Endothelial cell of umbilical vein (primary cell): ENCODE data around the gene RAB3B. TPM values are rescaled to one million over a fixed set of nuclear protein-coding genes. Genes with fewer than 3 reads are reported as not detected.

Experiments used
- BruUV-seq: library from RNA; stranded (reverse); fragments of 400-500 nt; replicated peaks from 2 replicates; lab custom pipeline; 2021; lab: Mats Ljungman, UMichigan
- CTCF ChIA-PET: fragments of 300-600, 350-600 bp; sonication (Branson Sonifier 250); formaldehyde crosslinking; loops from one replicate; lab custom pipeline; 2021; ENCODE audit warnings: antibody characterized with exemption, inconsistent platforms; lab: Charles Lee
- POLR2A ChIA-PET: fragments of 300-600, 350-600 bp; sonication (Branson Sonifier 250); formaldehyde crosslinking; loops from one replicate; lab custom pipeline; 2021; ENCODE audit warnings: antibody characterized with exemption, inconsistent platforms; lab: Charles Lee
- DNase-seq: peaks from one replicate; pipeline ENCODE4 v3.0.0-alpha.2; 2011; ENCODE audit warnings: low read depth, low spot score
- FAIRE-seq: peaks from 2 replicates; lab custom pipeline; 2011; peaks lifted over from hg19 to GRCh38; lab: Jason Lieb, UNC
- H2AFZ ChIP-seq: 2 replicates; pipeline ENCODE4 v1.6.0; 2012; ENCODE audit warnings: low read depth, low read length, control low read depth, inconsistent platforms
- H3K27ac ChIP-seq: 2 replicates; pipeline ENCODE4 v1.5.1; 2011; ENCODE audit warnings: low read depth, mild to moderate bottlenecking, control low read depth, low read length, moderate library complexity; ENCODE audit not compliant: insufficient read depth
- H3K27me3 ChIP-seq, 2 experiments: 2 replicates each; pipeline versions ENCODE4 v1.6.0 to v1.6.1; 2011; ENCODE audit warnings: low read length in 2 of 2, mixed read lengths in 1 of 2; ENCODE audit not compliant: control insufficient read depth in 2 of 2, insufficient read depth in 2 of 2
- H3K36me3 ChIP-seq, 2 experiments: 2 replicates in 1 of 2; 3 replicates in 1 of 2; pipeline ENCODE4 v1.5.1; 2011; ENCODE audit warnings: low read length in 2 of 2, mild to moderate bottlenecking in 1 of 2, moderate library complexity in 1 of 2; ENCODE audit not compliant: control insufficient read depth in 2 of 2, insufficient read depth in 2 of 2; ENCODE audit errors: extremely low read depth in 1 of 2
- H3K4me1 ChIP-seq: 3 replicates; pipeline ENCODE4 v1.5.1; 2011; ENCODE audit warnings: mild to moderate bottlenecking, low read length; ENCODE audit not compliant: control insufficient read depth, insufficient read depth; ENCODE audit errors: extremely low read depth
- H3K4me2 ChIP-seq: 2 replicates; pipeline ENCODE4 v1.6.1; 2011; ENCODE audit warnings: low read length, control low read depth, mixed read lengths; ENCODE audit not compliant: insufficient read depth
- H3K4me3 ChIP-seq, 3 experiments: fragments of 200-600 bp in 1 of 3; sonication (generic), shearing (Covaris generic) in 1 of 3; replicated peaks in 1 of 3; 2 replicates each; pipeline ENCODE4 v1.5.1; 2011 to 2016; ENCODE audit warnings: control low read depth in 3 of 3, low read length in 3 of 3, mild to moderate bottlenecking in 2 of 3, inconsistent platforms in 1 of 3, low read depth in 1 of 3, moderate library complexity in 1 of 3; ENCODE audit not compliant: insufficient read depth in 1 of 3
- H3K79me2 ChIP-seq: 2 replicates; pipeline ENCODE4 v1.6.0; 2012; ENCODE audit warnings: low read length, inconsistent platforms; ENCODE audit not compliant: control insufficient read depth, insufficient read depth
- H3K9ac ChIP-seq: replicated peaks from 2 replicates; pipeline ENCODE3; 2011; ENCODE audit warnings: low read length, control low read depth; ENCODE audit not compliant: insufficient read depth; ENCODE audit errors: extremely low read depth
- H3K9me1 ChIP-seq: replicated peaks from 3 replicates; pipeline ENCODE4 v1.6.0; 2011; ENCODE audit warnings: mild to moderate bottlenecking, low read length; ENCODE audit not compliant: control insufficient read depth, insufficient read depth; ENCODE audit errors: extremely low read depth
- H3K9me3 ChIP-seq: replicated peaks from 2 replicates; pipeline ENCODE4 v1.5.1; 2012; ENCODE audit warnings: low read length, inconsistent platforms; ENCODE audit not compliant: control insufficient read depth, insufficient read depth
- H4K20me1 ChIP-seq: replicated peaks from 2 replicates; pipeline ENCODE3; 2011; ENCODE audit warnings: mild to moderate bottlenecking, low read length; ENCODE audit not compliant: control insufficient read depth, insufficient read depth; ENCODE audit errors: extremely low read depth
- CTCF ChIP-seq, 2 donors: IDR thresholded peaks; 1 replicate in 1 of 2; 2 replicates in 1 of 2; pipeline ENCODE4 v1.5.1; 2011; ENCODE audit warnings: low read length in 2 of 2, mild to moderate bottlenecking in 2 of 2, moderate library complexity in 2 of 2, control low read depth in 1 of 2, inconsistent platforms in 1 of 2, low read depth in 1 of 2; ENCODE audit not compliant: insufficient read depth in 1 of 2; ENCODE audit errors: extremely low read depth in 1 of 2
- EZH2 ChIP-seq: IDR thresholded peaks from 2 replicates; pipeline ENCODE4 v1.6.1; 2012; ENCODE audit warnings: borderline replicate concordance, low read depth, mild to moderate bottlenecking, moderate library complexity, low read length, inconsistent platforms; ENCODE audit not compliant: severe bottlenecking
- FOS ChIP-seq: IDR thresholded peaks from 2 replicates; pipeline ENCODE4 v1.6.1; 2011; ENCODE audit warnings: mild to moderate bottlenecking, low read length, moderate library complexity, borderline replicate concordance; ENCODE audit not compliant: insufficient read depth
- GATA2 ChIP-seq: IDR thresholded peaks from 2 replicates; pipeline ENCODE4 v1.7.0; 2011; ENCODE audit warnings: low read depth, mild to moderate bottlenecking, moderate library complexity, mixed read lengths, low read length; ENCODE audit not compliant: insufficient read length, insufficient read depth
- JUN ChIP-seq: IDR thresholded peaks from 2 replicates; pipeline ENCODE4 v1.6.1; 2011; ENCODE audit warnings: borderline replicate concordance, low read depth; ENCODE audit not compliant: insufficient read length, insufficient read depth
- MAX ChIP-seq: IDR thresholded peaks from 2 replicates; pipeline ENCODE4 v1.6.1; 2011; ENCODE audit not compliant: insufficient read depth, insufficient read length
- MYC ChIP-seq: IDR thresholded peaks from one replicate; pipeline ENCODE4 v1.6.1; 2011; ENCODE audit warnings: mild to moderate bottlenecking, low read depth, low read length
- POLR2A ChIP-seq: IDR thresholded peaks from 2 replicates; pipeline ENCODE4 v1.6.1; 2012; ENCODE audit warnings: low read depth, mild to moderate bottlenecking, control low read depth, low read length
- POLR2AphosphoS5 ChIP-seq: IDR thresholded peaks from 2 replicates; pipeline ENCODE4 v1.6.1; 2012; ENCODE audit warnings: low read depth, mild to moderate bottlenecking, control low read depth, low read length, moderate library complexity; ENCODE audit not compliant: insufficient read depth
- dilution Hi-C: fragments of 300-500 bp; cut with MboI; formaldehyde crosslinking; loops from one replicate; pipeline ENCODE4 v1.15.0; 2019; ENCODE audit warnings: low sequenced_read_pairs; ENCODE audit not compliant: extremely low pct_ligation_motif_present
- intact Hi-C: fragments of 100-400 bp; cut with micrococcal nuclease; formaldehyde crosslinking; loops from one replicate; pipeline ENCODE4 v1.10.0; 2022
- polyA plus RNA-seq, 4 experiments: library from polyadenylated mRNA; depleted of rRNA in 3 of 4; stranded (reverse) in 3 of 4; unstranded in 1 of 4; fragments of >200 nt; gene quantifications; 2 replicates each; pipeline versions ENCODE4 v1.2.1 to v1.2.3, GENCODE V29; 2011 to 2012; ENCODE audit warnings: missing spikeins in 1 of 4
- total RNA-seq: library from RNA; stranded (reverse); gene quantifications from 2 replicates; pipeline ENCODE4 v1.2.3, GENCODE V29; 2021

The RAB3B gene
- total and polyA plus RNA-seq, 2 donors (not counting 3 experiments of a cell fraction or from before 2014, with no cell fraction given) = 4.1 to 10.4 TPM

DNA sequence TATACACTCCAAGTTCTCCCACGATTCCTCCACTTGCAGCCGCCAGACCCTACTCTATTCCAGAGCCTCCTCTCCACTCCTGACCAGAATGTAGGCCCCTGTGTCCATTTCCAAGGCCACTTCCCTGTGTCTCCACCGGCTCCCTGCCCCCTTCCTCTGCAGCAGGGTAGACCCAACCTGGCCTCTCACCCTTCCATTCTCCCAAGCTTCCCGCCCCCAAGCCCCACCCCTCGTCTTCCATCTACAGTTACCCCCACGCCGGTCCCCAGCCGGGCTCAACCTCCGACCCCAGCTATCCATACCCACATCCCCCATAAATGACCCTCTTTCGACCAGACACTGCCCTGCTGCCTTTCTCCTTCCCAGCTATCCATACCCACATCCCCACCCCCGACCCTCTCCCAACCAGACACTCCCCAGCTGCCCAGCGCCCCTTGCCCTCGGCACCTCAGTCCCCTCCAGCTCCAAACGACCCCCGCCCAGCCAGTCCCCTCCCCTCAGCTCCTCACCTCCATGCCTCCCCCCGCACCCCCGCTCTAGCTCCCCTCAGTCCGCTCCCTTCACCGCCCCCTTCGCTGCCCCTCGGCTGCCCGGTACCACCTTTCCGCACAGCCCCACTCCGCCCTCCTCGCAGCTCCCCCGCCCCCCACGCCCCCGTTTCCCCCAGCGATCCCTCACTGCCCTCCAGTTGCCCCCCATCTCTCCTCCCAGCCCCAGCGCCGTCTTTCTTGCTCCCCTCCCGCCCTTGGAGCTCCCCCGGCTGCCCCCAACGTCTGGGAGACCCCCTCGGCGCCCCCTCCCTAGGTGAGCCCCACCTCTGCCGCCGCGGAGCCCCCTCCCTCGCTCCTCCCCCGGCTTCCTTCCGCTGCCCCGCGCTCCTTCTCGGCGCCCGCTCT is 670 bp downstream of the RAB3B start:
- intact Hi-C loops (loop anchor here (5.0 kb wide), 1 partner anchor 187 kb away; no protein-coding TSS in a partner anchor), dilution Hi-C loops (no loop called here)
- peak overlapping the region; percentile 57 for H3K4me2 ChIP-seq
- no peaks in the 10 kb centered on the region for H4K20me1 ChIP-seq
- peak overlapping the region; percentile 35 to 84 (median 73) for H3K4me3 ChIP-seq
- no TSS peak for BruUV-seq
- no peaks in the 10 kb centered on the region for H3K4me1 ChIP-seq
- H3K36me3 ChIP-seq = no peaks in the 10 kb centered on the region
- no peaks in the 10 kb centered on the region for H3K9me1 ChIP-seq
- no peak overlapping the region for H3K27ac ChIP-seq
- ChIA-PET CTCF (interaction anchor here (0.9 to 2.0 kb wide), 2 partner anchors 65 to 93 kb away, joined by 3 to 9 read pairs; partner anchors contain the start of gene TXNDC12), POLR2A (no interaction called here)
- FAIRE-seq (no peak), DNase-seq (no peak)
- H3K9me3 ChIP-seq = no peaks in the 10 kb centered on the region
- no peak for TF ChIP-seq FOS
- no peak for TF ChIP-seq MAX
- TF ChIP-seq JUN = no peak
- no peak for TF ChIP-seq MYC
- TF ChIP-seq CTCF (IDR thresholded peaks at IDR 0.05; ENCODE audit: extremely low read depth in 1 of 2, insufficient read depth in 1 of 2, low read depth in 1 of 2, low read length in 2 of 2) = no peak
- no peak for TF ChIP-seq EZH2
- TF ChIP-seq POLR2AphosphoS5 = no peak
- TF ChIP-seq POLR2A = no peak
- TF ChIP-seq GATA2 = no peak
- peak overlapping the region; percentile 64 for H3K9ac ChIP-seq
- H2AFZ ChIP-seq = peak overlapping the region; percentile 71
- H3K79me2 ChIP-seq = no peaks in the 10 kb centered on the region
- H3K27me3 ChIP-seq = peaks cover 15 to 16% of the 10 kb centered on the region in 2 experiments
